HL-60/S4 (cell line): Measurements from ENCODE around the gene HNRNPA3.
"Not testable (repeated sequence)": the region's sequence is repeated elsewhere in the genome, so short reads cannot be mapped to it uniquely, and the experiment has no call there.

Source experiments
- in situ Hi-C: fragments of 300-500 bp; cut with MboI; formaldehyde crosslinking; loops from 2 replicates; pipeline ENCODE4 v1.14.3; 2022; ENCODE audit warnings: low sequenced_read_pairs

HNRNPA3 gene

GRCh38 chr2:177229442-177230242, 17.0 kb downstream of the HNRNPA3 start:
- in situ Hi-C loops: no loop called here

GRCh38 chr2:177231270-177231669, 18.7 kb downstream of the HNRNPA3 start:
- in situ Hi-C loops: no loop called here

DNA sequence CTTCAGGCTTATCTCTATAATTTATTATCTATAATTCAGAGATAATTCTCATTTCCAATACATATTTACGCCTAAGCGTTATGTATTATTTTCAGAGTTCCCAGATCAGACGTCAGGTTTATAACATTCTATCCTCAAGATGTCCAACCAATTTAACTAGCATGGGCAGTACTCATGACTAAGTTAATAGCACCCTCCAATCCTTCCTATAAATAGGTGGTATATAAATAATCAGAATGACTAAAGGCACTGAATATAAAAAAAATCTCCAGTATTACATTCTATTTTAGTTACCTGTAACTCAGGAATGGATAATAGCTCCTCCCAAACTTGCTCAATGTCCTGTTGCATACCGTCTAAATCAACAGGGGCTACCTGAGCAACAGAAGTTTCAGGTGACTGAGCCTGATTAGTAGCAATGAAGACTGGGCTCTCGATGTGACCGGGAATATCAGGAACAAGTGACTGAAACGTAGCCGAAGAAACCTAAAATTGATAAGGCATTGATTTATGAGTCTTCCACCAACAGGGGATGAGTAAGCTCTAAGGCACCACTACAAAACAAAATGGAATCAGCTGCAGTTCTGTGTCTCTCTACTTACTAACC, 19.6 kb downstream of the HNRNPA3 start:
- in situ Hi-C loops: no loop called here

GRCh38 chr2:177234267-177234666, 21.7 kb downstream of the HNRNPA3 start:
- in situ Hi-C loops: no loop called here

- in situ Hi-C loops: no loop called here
Observed at GRCh38 chr2:177235855-177236437, 23.4 kb downstream of the HNRNPA3 start.

DNA sequence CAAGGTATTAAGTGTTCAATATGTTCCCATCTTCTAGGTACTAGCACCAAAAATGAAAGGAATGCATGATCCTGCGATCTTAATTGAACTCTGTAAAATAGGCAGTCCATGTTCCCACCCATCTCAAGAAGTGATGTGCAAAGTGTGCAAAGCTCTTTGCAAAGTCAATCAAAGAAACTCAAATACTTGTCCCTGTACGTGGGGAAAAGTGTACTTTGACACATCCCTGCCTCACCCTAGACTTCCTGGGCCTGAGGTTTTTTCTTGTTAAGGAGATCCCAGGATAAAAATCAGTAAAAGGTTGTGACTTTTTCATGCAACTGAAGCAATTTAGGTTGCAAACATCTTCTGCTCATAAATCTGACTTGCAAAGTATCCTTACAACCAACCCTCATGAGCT, 25.3 kb downstream of the HNRNPA3 start:
- in situ Hi-C loops: no loop called here

GRCh38 chr2:177239053-177239452, 26.5 kb downstream of the HNRNPA3 start:
- in situ Hi-C loops: no loop called here

GRCh38 chr2:177239932-177240630, 27.5 kb downstream of the HNRNPA3 start:
- in situ Hi-C loops: no loop called here

GRCh38 chr2:177241711-177242120, 29.1 kb downstream of the HNRNPA3 start:
- in situ Hi-C loops: no loop called here

GRCh38 chr2:177242121-177242987, 29.8 kb downstream of the HNRNPA3 start:
- in situ Hi-C loops: no loop called here

GRCh38 chr2:177243073-177243472, 30.5 kb downstream of the HNRNPA3 start:
- in situ Hi-C loops: no loop called here

DNA sequence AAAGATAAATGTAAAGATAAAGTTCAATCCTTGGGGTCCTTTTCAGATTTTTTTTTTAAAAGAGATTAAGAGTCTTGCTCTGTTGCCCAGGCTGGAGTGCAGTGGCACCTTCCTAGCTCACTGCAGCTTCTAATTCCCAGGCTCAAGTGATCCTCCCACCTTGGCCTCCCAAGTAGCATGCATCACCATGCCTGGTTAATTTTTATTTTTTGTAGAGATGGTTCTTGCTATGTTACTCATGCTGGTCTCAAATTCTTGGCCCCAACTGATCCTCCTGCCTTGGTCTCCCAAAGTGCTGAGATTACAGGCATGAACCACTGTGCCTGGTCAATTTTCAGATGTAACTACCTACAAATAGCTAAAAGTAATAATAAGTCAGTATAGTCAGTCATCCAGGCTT, 30.9 kb downstream of the HNRNPA3 start:
- in situ Hi-C loops: no loop called here

GRCh38 chr2:177244244-177244771, 31.7 kb downstream of the HNRNPA3 start:
- in situ Hi-C loops: no loop called here

DNA sequence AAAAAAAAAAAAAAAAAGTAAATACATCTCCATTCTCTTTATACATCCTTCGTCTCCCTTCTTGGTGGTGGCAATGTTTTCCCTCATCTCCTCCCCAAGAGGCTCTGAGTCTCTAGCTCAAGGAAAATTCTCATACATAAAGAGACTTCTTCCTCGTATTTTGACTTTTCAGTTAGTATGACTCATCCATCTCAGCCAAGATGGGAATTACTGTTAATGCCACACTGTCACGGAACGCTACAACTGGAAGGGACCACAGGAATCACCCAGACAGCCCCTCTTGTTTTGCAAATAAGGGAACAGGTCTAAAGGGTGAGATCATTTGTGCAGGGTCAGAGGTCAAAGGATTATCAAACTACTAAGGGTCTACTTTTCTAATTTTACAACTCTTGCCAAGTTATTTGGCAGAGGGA, 32.4 kb downstream of the HNRNPA3 start:
- in situ Hi-C loops: no loop called here

DNA sequence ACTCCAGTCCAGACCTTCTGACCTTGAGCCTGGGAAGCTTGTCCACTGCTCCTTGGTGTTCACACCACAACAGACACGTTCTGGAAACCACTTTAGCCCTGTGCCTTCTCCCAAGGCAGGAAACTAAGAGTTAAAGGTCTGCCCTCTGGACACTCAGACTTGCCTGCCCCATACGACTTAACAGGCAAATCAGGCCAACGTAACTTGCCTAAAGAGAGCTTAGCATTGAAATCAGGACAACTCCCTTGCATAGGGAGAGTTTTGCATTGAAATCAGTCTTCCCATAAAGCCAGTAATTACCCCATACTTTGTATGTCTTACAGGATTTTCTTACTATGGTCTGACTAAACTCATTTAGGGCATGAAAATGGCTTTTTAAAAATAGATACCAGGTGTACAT, 33.4 kb downstream of the HNRNPA3 start:
- in situ Hi-C loops: no loop called here

DNA sequence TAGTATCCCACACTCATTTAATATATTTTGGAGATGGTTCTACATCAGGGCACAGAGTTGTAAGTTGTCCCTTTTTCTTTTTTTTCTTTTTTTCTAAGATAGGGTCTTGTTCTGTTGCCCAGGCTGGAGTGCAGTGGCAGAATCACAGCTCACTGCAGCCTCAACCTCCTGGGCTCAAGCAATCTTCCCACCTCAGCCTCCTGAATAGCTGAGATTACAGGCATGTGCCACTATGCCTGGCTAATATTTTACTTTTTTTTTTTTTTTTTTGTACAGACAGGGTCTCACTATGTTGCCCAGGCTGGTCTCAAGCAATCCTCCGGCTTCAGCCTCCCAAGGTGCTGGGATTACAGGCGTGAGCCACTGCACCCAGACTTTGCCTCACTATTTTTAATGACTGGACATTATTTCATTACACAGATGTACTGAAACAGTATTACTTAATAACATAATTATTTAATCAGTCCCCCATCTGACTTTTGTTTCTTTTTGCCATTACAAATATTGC, 34.0 kb downstream of the HNRNPA3 start:
- in situ Hi-C loops: not testable (repeated sequence)

DNA sequence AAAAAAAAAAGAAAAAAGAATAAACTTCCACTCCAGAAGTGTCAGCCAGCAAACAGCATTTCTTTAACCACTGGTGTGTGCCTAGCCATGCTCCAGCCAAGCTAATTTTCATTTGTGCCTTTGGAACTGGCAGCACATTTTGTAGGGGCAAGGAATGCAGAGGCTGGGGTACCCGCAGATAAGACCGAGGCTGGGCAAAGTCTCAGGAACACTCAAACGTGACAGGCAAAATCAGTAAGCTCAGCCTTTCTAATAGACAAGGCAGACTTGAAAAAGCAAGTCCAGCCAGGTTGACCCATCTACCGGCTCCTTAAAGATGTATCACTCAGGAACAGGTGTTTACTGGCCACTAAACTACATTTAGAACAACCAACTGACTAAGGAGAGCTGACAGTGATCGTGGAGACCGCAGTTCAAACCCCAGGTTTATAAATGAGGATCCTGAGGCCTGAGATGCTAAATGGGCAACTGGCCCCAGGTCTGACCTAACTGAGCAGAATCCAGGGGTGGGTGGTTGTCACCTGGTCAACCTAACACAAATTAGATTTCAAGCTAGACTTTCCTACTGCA, 35.2 kb downstream of the HNRNPA3 start:
- in situ Hi-C loops: no loop called here

GRCh38 chr2:177249038-177249437, 36.4 kb downstream of the HNRNPA3 start:
- in situ Hi-C loops: no loop called here

DNA sequence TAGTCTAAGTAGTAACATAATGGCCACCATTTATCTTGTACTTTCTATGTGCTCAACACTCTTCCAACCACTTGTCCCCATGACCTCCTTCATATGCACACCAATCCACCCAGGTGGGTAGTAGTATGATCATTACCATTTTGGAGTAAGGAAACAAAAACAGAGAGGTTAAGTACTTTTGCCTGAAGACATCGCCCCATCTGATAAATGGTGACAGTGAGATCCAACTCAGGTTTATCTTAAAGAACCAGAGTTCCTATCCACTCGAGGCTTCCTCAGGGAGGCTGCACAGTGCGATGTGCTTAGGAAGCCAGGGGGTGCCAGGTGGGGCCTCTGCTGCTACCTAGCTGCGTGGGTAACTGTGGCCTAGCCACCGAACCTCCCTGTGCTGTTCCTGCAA, 37.9 kb downstream of the HNRNPA3 start:
- in situ Hi-C loops: no loop called here

DNA sequence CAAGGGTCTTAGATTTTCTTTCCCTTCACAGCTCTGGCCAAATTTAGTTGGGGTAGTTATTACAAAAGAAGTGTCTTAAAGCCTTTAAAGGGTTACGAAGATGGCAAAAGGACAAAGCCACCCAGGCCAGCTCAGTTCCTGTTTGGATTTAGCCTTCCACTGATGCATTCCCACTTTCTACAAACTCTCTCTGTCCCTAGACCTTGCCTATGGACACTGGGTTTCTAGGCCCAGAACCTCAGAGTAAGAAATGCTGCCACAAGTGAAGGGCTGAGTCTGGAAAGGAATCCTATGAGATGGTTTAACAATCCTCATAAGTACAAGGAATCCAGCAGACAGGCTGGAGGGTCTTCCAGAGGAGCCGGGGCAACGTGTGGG, 38.6 kb downstream of the HNRNPA3 start:
- in situ Hi-C loops: no loop called here
